8988T (cell line): ENCODE measurements around the gene COL26A1.
A peak's percentile ranks its signal among the peaks of the same experiment; 100 is the strongest.

Source experiments
- DNase-seq: peaks from one replicate; pipeline ENCODE4 v3.0.0; 2011

Gene COL26A1

DNA sequence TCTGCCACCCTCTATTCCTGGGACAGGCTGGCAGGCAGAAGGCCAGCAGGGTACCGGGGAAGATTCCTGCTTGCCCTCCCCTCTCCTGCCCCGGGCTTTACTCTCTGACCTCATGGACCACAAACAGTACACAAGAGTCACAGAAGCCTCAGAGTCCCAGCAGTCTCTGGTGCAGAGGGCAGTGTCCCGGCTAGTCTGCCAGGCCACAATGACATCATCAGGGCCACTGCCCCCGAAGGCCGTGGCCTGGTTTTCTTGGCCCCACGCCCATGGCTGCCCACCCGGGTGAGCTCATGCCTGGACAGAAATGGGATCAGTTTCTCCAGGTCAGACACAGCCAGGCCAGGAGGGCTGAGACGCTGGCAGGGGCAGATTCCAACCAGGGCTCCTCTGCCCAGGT lies 174.5 kb downstream of the COL26A1 start:
- DNase-seq: no peak

DNA sequence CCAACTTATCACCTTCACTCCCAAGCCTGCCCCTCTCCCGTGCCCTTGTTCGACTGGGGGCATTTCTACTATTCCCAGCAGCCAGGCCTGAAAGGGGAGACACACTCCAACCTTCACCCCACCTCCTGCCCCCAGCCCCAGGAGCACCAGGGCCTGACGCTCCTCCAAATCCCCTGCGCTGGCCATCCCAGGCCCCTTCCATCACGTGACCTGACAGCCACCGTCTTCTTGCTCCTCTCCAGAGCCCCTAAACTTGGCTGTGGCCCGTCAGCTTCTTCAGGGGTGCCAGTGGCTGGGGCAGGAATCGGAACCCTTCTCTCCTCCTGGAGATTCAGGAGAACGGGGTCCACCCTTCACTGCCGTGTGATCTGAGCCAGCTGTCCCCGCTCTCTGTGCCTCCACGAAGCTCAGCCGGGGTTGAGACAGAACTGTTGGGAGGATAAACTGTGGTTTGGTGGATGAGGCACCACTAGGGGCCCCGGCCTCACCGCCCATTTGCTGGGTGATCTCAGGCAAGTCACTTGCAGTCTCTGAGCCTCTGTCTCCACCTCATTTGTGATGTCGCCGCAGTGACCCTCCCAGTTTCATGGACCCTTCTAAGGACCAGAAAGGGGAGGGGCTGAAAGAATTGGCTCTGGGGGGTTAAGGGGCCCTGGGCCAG lies 175.4 kb downstream of the COL26A1 start:
- no peak for DNase-seq

DNA sequence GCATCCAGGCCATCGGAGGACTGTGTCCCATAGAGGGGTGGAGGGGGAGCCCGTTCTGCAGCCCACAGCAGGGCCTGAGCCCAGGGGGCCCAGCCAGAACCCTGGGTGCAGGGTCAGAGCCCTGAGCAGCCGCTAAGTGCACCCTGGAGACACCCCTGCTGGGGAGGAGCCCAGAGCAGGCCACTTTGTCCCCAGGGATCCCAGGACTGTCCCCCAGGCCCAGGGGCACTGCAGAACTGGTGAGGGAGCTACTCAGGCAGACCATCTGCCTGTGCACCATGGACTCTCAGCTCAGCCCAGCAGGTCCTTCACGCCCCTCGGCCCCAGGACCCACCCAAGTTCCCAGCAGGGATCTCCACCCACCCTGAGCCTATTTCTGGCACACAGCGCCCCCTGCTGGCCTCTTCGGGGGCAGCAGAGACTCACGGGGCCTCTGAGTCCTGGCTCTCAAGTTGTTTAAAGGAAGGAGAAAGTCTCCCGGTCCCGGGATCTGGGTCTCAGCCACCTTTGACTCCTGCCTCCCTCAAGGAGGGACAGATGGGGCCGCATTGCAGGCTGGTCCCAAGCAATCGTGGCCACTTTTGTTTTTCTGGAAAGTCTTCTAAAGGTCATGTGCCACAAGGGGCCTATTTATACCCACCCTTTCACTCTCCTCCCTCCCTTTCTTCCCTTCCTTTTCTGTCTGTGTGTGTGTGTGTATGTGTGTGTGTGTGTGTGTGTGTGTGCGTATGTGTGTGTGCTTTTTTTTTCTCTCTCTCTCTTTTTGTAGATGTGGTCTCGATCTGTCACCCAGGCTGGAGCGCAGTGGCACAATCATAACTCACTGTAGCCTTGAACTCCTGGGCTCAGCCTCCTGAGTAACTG lies 176.2 kb downstream of the COL26A1 start:
- peak; percentile 82 for DNase-seq

DNA sequence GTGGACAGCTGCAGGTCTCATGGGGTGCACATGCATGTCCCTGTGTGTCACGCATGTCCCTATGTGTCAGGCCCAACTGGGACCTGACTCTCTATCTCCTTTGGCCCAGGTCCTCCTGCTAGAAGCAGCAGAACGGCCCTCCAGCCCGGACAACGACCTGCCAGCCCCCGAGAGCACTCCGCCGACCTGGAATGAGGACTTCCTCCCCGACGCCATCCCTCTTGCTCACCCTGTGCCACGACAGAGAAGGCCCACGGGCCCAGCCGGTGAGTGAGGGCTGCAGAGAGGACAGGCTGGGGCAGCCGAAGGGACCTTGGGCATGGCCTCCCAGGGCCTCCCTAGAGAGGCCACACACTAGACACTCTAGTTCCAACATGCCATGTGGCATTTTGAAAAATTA lies 177.1 kb downstream of the COL26A1 start:
- no peak for DNase-seq

DNA sequence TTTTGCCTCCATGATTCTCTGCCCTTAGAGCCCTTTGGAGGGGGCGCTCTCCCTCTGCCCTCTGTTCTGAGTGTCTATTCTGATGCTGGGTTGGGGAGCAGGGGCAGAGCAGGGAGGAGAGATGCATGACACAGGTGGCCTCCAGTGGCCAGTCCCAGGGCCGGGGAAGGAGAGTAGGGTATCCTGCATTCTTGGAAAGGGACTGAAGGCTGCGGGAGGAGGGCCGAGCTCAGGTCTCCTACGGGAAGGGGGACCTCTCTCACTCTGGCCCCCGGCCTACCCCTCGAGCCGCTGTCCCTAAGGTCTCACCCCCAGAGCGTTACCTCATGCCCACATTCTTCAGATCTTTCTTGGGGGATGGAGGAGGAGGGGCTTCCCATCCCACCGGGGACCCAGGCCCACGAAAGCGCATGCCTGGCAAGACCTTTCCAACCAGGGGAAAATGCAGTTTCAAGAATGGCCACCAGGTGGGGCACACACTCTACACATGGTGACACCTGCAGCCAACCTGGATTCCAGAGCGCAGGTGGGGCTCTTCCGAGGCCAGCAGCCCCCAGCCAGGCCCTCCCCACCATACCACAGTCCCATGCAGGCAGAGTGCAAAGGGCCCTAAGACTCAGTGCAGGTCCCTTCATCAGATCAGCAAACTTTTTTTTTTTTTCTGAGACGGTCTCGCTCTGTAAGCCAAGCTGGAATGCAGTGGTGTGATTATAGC lies 180.0 kb downstream of the COL26A1 start:
- DNase-seq: no peak

DNA sequence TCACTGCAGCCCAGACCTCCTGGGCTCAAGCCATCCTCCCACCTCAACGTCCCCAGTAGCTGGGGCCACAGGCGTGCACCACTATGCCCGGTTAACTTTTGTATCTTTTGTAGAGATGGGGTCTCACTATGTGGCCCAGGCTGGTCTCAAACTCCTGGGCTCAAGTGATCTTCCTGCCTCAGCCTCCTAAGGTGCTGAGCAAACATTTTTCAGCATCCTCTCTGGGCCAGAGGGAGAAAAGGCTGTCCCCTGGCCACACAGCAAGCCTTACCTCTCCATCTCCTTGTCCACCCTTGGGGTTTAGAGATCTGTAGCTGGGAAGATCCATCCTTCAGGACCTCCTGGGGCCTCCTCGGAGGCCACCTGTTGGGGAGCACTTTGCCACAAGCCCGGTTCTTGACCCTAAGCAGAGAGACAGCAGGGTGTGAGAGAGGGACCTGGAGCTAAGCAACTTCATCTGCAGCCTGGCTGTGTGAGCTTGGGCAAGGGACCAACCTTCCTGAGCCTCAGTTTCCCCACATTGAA lies 180.6 kb downstream of the COL26A1 start:
- no peak for DNase-seq

DNA sequence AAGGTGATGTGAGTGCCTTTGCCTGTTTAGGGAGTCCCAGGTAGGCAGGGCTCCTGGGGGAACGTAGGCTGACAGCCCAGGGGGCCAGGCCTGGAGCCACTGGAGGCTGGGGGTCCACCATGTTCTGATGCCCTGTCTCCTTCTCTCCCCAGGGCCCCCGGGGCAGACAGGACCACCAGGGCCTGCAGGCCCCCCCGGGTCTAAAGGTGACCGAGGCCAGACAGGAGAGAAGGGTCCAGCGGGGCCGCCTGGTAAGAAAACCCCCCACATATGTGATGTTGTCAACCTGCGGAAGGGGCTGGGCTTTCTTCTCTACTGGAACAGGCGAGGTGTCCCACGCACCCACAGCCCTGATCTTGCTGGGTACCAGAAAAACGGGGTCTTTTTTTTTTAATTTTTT lies 181.2 kb downstream of the COL26A1 start:
- DNase-seq: no peak

DNA sequence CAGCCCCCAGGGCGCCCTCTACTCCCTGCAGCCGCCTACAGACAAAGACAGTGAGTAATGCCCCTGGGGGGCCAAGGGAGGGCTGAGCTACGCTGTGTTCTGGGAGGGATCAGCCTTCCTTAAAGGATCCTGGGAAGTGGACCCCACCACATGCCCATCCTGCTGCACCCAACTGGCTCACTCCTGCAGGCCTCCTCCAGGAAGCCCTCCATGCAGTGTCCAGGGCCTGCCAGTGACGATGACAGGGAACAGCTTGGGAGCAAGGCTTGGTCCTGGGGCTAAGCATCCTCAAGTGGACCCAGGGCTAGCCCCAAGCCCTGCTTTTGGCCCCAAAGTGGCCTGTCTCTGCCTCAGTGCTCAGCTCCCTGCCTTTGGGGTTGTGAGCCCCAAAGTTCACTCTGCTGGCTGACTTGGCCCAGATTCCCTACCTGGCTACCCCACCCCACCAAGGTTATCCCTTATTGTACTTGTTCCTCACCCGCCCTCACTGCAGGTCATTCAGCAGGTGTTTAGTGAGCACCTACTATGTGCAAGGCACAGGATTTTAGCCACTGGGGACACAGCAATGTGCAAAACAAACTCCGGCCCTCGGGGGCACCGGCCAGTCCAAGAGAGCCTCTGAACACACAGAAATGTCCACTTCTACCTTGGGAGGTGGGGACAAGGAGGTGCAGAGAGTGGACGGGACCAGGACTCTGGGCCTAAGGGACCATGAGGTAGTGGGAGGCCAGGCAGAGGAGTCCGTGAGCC lies 182.9 kb downstream of the COL26A1 start:
- DNase-seq: no peak

DNA sequence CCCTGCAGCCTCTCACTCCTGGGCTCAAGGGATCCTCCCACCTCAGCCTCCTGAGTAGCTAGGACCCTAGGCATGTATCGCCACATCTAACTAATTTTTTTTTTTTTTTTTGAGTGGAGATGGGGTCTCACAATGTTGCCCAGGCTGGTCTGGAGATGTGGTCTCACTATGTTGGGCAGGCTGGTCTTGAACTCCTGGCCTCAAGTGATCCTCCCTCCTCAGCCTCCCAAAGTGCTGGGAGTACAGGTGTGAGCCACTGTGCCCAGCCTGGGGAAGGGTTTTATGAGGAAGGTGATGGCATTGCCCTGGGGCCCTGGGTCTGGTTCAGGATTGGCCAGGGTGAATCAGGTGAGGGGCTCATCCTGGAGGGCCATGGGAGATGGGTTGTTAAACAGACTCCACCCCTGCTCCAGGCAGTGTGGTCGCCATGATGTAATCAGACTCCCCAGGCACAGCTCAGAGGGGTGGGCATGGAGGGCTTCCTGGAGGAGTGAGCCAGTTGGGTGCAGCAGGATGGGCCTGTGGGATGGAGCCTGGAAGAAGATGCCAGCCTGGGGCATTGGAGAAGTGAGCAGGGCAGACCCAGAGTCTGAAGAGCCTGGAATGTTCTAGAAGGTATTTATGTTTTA lies 183.7 kb downstream of the COL26A1 start:
- DNase-seq: no peak

DNA sequence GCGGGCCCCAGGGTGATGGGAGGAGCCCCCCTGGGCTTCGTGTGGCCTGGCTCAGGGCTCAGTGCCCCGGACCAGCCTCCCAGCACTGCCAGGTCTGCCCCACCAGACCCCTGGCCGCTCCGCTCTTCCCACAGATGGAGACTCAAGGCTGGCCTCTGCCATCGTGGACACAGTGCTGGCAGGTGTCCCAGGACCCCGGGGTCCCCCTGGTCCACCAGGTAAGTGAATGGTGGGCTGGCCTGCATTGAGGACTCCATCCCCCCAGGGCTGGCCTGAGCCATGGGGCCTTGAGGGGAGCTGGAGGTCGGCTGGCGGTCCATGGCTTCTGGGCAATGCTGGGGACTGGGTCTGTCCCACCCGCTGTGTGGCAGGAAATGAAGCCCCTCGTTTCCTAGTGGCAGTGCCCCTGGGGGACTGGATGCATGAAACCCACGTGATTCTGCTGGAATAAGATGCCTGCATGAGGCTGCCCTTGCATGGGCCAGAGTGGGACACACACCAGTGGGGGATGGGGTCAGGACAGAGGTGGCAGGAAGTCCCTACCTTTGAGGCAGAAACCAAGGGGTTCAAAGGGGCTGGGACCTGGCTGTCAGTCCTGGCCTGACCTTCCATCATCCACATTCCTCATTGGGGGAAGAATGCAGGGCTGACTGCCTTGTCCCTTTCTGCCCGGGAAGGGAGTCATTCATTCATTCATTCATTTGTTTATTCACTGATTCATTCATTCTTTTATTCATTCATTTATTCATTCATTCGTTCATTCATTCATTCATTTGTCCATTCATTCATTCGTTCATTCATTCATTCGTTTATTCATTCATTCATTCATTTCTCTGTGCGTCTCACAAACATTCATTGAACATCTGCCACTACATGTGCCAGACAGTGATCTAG lies 184.6 kb downstream of the COL26A1 start:
- no peak for DNase-seq

DNA sequence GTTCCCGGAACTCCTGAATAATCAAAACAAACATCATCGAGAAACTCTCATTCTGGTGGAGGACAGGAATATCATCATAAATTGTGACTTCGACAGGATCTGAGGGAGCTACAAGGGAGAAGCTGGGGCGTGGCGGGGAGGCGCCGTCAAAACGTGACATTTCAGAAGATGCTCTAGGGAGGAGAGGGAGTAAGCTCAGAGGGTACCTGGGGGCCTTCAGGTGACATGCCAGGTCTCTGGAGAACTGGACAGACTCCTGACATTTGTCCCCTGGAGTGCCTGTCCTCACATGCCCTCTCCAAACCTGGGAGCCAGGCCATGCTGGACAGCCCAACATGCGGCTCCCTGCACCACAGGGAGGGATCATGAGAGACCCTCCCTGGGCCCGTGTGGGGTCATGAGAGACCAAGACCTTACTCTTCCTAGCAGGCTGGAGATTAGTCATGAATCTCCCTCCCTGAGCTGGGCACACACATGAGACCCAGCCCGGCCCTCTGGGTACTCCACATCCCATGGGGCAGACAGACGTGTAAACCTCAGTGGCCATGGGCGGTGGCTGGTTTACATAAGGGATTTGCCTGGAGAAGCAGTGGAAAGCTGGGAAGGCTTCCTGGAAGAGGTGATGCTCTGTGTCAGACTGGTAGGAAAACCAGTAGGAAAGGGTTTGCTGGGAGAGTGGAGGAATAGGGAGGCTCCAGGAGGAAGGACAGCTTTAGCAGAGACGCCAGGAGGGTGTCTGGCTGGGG lies 185.4 kb downstream of the COL26A1 start:
- DNase-seq: no peak

DNA sequence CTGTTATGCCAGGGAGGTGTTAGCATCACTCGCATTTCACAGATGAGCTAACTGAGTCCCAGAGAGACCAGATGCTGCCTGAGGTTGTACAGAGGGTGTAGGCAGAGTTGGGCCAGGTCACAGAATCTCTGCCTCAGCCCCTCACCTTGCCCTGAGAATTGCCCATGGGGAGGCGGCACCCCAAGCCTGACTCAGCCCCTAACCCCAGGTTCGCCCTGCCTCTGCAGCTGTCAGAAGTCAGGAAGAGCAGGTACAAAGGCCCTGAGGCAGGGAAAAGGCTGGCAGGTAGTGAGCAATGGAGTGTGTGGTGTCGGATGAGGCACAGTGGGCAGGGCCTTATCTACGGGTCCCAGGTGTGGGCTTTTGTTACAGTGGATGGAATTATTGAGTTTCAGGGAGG lies 187.1 kb downstream of the COL26A1 start:
- DNase-seq: no peak

DNA sequence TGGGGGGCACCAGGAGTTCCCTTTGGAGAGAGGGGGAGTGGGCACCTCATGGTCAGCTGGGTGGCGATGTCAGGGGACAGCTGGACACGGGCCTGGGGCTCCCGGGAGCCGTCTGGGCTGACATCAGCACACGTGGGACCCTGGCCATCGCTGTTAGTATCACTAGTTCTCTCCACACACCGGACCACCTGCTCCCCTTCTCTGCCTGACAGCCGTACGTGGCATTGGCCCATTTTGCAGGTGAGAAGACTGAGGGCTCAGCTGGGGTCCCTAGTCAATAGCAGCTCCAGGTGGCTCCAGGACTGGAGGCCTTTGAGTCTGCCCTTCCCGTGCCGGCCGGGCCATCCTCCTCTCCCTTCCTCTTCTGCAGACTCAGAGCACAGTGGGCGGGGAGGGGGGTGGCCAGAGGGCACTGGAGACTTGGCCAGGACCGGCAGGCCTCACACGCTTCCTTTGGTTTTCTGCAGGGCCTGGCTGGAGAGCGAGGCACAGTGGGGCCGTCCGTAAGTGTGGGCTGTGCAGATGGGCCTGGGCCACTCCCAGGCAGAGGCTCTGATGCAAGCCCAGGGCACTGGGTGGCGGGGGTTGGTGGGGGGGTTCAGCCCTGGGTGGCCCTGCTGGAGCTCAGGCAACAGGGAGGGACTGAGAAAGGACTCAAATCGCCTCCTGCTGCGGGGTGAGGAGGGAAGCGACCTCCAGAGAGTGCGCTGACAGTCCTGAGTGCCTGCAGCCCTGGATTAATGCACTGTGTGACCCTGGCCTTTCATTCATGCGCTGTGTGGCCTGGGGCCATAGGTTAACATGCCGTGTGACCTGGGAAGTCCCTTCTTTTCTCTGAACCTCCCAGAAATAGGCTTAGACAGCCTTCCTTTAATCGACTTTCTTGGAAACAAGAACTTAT lies 188.2 kb downstream of the COL26A1 start:
- no peak for DNase-seq

DNA sequence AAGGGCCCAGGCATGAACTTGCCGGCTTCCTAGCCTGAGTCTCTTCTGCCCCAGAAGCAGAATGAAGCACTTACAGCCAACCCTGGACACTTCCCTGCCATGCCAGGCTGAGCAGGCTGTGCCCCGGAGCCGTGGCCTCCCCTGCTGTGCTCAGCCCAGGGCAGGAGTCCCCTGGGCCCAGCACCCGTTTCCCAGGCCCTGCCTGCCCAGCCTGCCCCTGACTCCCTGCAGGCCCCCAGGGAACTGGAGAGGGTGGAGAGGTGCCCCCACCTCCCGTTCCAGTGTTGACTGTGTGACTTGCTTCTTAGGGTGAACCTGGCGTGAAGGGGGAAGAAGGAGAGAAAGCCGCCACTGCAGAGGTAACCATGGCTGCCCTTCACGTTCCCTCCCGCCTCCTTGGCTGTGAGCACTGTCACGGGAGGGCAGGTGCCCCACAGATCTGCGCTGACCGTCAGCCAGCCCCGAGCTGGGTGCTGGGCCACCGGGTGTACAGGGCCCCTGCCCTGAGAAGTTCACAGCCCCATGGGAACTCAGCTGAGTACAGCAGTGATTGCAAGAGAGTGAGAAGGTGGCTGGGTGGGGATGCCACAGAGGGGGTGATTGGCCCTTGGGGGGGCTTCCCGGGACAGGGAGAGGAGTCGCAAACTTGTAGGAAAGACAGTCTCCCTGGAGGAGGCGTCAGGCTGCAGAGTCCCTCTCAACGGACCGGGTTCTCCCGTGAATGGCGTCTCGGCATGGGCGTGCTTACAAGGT lies 190.5 kb downstream of the COL26A1 start:
- DNase-seq: no peak

DNA sequence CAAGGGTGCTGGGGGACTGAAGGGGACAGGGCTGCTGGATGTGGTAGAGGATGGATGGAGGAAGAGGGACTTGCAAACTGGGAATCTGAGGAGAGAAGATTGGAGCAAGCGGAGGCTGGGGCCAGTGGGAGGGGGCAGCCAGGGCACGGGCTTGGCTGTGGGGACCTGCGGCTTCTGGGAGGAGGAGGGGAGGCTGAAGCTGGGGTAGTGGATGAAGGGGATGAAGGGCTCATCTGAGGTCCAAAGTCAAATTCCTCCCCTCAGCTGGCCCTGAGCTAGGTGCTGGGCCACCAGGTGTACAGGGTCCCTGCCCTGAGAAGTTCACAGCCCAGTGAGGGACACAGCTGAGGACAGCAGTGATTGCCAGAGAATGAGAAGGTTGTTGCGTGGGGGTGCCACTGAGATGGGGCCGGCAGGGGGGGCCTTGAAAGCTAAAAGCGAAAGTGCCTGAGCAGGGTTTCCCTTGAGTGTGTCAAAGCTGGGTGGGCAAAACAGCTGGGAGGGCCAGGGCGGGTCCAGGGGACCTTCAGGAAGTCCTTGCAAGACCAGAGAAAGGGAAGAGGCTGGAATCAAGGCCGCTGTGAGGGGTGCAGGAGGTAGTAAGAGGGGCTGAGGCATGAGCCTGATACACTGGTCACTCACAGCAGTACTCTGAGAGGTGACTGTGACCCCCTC lies 191.2 kb downstream of the COL26A1 start:
- DNase-seq: no peak

DNA sequence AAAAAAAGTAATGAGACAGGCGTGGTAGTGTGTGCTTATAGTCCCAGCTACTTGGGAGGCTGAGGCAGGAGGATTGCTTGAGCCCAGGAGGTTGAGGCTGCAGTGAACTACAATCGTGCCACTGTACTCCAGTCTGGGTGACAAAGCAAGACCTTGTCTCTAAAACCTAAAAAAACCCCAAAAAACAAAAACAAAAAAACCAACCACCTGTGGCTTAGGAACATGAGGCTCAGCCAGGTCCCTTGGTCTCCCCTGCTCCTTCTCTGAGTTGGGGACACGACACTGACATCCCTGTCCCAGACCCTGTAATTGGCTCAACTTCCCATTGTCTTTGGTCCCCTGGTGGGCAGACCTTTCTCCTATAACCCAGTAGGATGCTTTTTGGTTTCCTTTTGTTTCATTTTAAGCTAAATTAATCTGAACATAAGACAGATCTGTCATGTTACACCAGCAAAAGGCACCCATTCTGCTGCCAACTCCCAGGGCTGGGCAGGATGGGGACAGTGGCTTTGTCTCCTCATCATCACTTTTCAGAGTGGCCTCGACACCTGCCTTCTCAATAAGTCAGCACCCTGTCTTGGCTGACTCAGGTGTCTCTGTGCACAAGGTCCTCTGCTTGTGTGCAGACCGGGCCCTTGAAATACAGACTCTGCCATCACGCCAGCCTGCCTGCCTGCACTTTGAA lies 192.1 kb downstream of the COL26A1 start:
- DNase-seq: no peak

DNA sequence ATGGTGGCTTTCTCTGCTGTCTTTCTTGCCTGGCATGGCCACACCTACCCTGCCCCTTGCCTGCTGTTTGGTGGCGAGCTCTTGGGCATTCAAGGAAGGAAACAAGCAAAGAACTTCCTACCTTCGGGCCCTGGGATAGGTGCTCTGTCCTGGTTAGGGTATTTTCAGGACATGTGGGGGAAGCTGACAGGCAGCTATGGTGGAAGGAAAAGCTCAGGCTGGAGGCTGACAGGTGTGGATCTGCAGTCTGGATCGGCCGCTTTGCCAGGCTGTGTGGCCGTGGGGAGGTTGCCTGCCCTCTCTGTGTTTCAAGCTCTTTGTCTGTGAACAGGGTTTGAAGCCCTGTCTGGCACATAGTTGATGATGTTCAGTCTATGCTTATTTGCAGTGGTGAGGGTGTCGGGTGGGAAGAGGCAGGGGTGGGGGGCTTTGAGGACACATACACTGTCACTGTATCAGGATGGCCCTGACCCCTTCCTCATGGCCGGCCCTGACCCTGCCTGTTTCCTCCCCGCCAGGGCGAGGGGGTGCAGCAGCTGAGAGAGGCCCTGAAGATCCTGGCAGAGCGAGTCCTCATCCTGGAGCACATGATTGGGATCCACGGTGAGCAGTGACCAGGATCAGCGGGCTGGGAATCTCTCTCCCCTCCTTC lies 192.7 kb downstream of the COL26A1 start:
- no peak for DNase-seq
